NCI-H2227 (cell line): ENCODE results near the gene HIRA.

Source experiments
- DNase-seq: peaks from one replicate; lab custom pipeline; 2025; ENCODE audit not compliant: unreplicated experiment; lab: John Stamatoyannopoulos, UW

HIRA gene

GRCh38 chr22:19412478-19412877 lies 19.1 kb downstream of the HIRA start:
- peak; percentile 20 for DNase-seq

- no peak for DNase-seq
Observed at GRCh38 chr22:19411690-19412045, 19.9 kb downstream of the HIRA start.

GRCh38 chr22:19410941-19411689 lies 20.4 kb downstream of the HIRA start:
- DNase-seq, result no peak

GRCh38 chr22:19407649-19408606 lies 23.6 kb downstream of the HIRA start:
- DNase-seq, result peak; percentile 72

GRCh38 chr22:19406846-19407245 lies 24.7 kb downstream of the HIRA start:
- DNase-seq, result no peak

- DNase-seq, result no peak
Observed at GRCh38 chr22:19406281-19406811, 25.2 kb downstream of the HIRA start.

- DNase-seq, result no peak
Observed at GRCh38 chr22:19405652-19406051, 25.9 kb downstream of the HIRA start.

- no peak for DNase-seq
Observed at GRCh38 chr22:19405133-19405532, 26.4 kb downstream of the HIRA start.

- DNase-seq, result no peak
Observed at GRCh38 chr22:19404676-19405075, 26.9 kb downstream of the HIRA start.

GRCh38 chr22:19402642-19403191 lies 28.8 kb downstream of the HIRA start:
- DNase-seq, result no peak

GRCh38 chr22:19401483-19401882 lies 30.1 kb downstream of the HIRA start:
- no peak for DNase-seq

GRCh38 chr22:19400881-19401280 lies 30.7 kb downstream of the HIRA start:
- DNase-seq, result no peak

GRCh38 chr22:19398652-19399051 lies 32.9 kb downstream of the HIRA start:
- DNase-seq, result no peak

GRCh38 chr22:19398206-19398605 lies 33.3 kb downstream of the HIRA start:
- no peak for DNase-seq

GRCh38 chr22:19397734-19398104 lies 33.8 kb downstream of the HIRA start:
- no peak for DNase-seq

- no peak for DNase-seq
Observed at GRCh38 chr22:19396934-19397733, 34.4 kb downstream of the HIRA start.

GRCh38 chr22:19396561-19396933 lies 35.0 kb downstream of the HIRA start:
- no peak for DNase-seq

GRCh38 chr22:19395276-19395675 lies 36.3 kb downstream of the HIRA start:
- no peak for DNase-seq

GRCh38 chr22:19394274-19395050 lies 37.1 kb downstream of the HIRA start:
- DNase-seq, result no peak

- no peak for DNase-seq
Observed at GRCh38 chr22:19393704-19394103, 37.8 kb downstream of the HIRA start.
